A549 (cell line): ENCODE data around the gene NUP205. TPM values are rescaled to one million over a fixed set of nuclear protein-coding genes. Genes with fewer than 3 reads are reported as not detected.
"Not testable (repeated sequence)": the region's sequence is repeated elsewhere in the genome, so short reads cannot be mapped to it uniquely, and the experiment has no call there.

ENCODE experiments used
- ATAC-seq, 2 experiments: fragments of 200-7000 bp in 1 of 2; fragments of >200 bp in 1 of 2; cut with Nextera tagmentation in 1 of 2; cut with Tn5 transposase in 1 of 2; 3 replicates each; pipeline versions ENCODE4 v1.8.0 to v1.9.1; 2018 to 2020; ENCODE audit warnings: mild to moderate bottlenecking in 1 of 2, moderate library complexity in 1 of 2
- CTCF ChIA-PET: fragments of 300-600 bp; sonication (Branson Sonifier 250); formaldehyde crosslinking; extraction: SDS; loops from one replicate; lab custom pipeline; 2021; ENCODE audit warnings: antibody characterized with exemption, inconsistent platforms; lab: Yijun Ruan, JAX
- POLR2A ChIA-PET: fragments of 350-600 bp; formaldehyde crosslinking; extraction: SDS; loops from one replicate; lab custom pipeline; 2021; ENCODE audit warnings: antibody characterized with exemption, inconsistent platforms; lab: Yijun Ruan, JAX
- DNase-seq, 2 experiments: peaks; one replicate each; pipeline versions ENCODE4 v3.0.0 to v3.0.0-alpha.2; 2011 to 2016; ENCODE audit warnings: low read depth in 1 of 2, low spot score in 1 of 2
- FAIRE-seq: peaks from 2 replicates; lab custom pipeline; 2011; peaks lifted over from hg19 to GRCh38; lab: Jason Lieb, UNC
- H3K27ac ChIP-seq, 2 experiments: fragments of >200 bp; sonication (Bioruptor Twin); formaldehyde crosslinking; 3 replicates each; pipeline ENCODE4 v1.5.1; 2016 to 2017
- H3K4me1 ChIP-seq: fragments of >200 bp; sonication (Bioruptor Twin); formaldehyde crosslinking; 3 replicates; pipeline ENCODE4 v1.6.1; 2016
- H3K4me2 ChIP-seq: fragments of >200 bp; sonication (Bioruptor Twin); formaldehyde crosslinking; 3 replicates; pipeline ENCODE4 v1.6.1; 2016
- H3K4me3 ChIP-seq: fragments of >200 bp; sonication (Bioruptor Twin); formaldehyde crosslinking; 3 replicates; pipeline ENCODE4 v1.5.1; 2016
- H3K9me3 ChIP-seq: fragments of >200 bp; sonication (Bioruptor Twin); formaldehyde crosslinking; 3 replicates; pipeline ENCODE4 v1.6.1; 2016
- CEBPB ChIP-seq, 2 experiments: fragments of >200 bp in 1 of 2; sonication (Bioruptor Twin) in 1 of 2; formaldehyde crosslinking in 1 of 2; IDR thresholded peaks; 2 replicates each; pipeline ENCODE4 v1.6.1; 2012 to 2016
- CHD2 ChIP-seq: fragments of 150-350 bp; IDR thresholded peaks from 2 replicates; pipeline ENCODE4 v1.6.1; 2014; ENCODE audit warnings: low read length; ENCODE audit not compliant: partially characterized antibody
- FOXS1 ChIP-seq: fragments of 250-450 bp; sonication (Bioruptor Pico); IDR thresholded peaks from 2 replicates; pipeline ENCODE4 v1.5.0; 2020; ENCODE audit warnings: mild to moderate bottlenecking, moderate library complexity
- HDAC2 ChIP-seq: fragments of 200-600 bp; sonication (generic); IDR thresholded peaks from 2 replicates; pipeline ENCODE4 v1.6.1; 2016
- HEYL ChIP-seq: fragments of 250-450 bp; sonication (Bioruptor Pico); IDR thresholded peaks from 2 replicates; pipeline ENCODE4 v1.8.0; 2021; ENCODE audit warnings: mild to moderate bottlenecking, moderate library complexity
- RAD21 ChIP-seq, 2 experiments: fragments of >200 bp in 1 of 2; sonication (Bioruptor Twin) in 1 of 2; formaldehyde crosslinking in 1 of 2; IDR thresholded peaks in 1 of 2; conservative IDR thresholded peaks in 1 of 2; 2 replicates in 1 of 2; 3 replicates in 1 of 2; pipeline ENCODE4 v1.6.1; 2012 to 2018; ENCODE audit warnings: inconsistent platforms in 1 of 2
- RFX5 ChIP-seq: fragments of 450-650 bp; IDR thresholded peaks from 2 replicates; pipeline ENCODE4 v1.7.1; 2014; ENCODE audit warnings: antibody characterized with exemption, mild to moderate bottlenecking, moderate library complexity
- WGBS: methylation state at CpG from one replicate; pipeline ENCODE4 v1.1.6; 2017; ENCODE audit errors: missing lambda C conversion rate; 5-methylcytosine and 5-hydroxymethylcytosine counted together
- polyA plus RNA-seq, 4 experiments: library from polyadenylated mRNA; depleted of rRNA in 3 of 4; stranded (reverse); fragments of >200 nt; fragmentation: RNase III in 1 of 4; extraction: RNeasy Plus Mini Kit Qiagen cat#74134 plus additional on column Dnase treatment in 1 of 4; gene quantifications; 2 replicates in 3 of 4; 3 replicates in 1 of 4; pipeline ENCODE4 v1.2.3, GENCODE V29; 2011 to 2017
- TF ChIP-seq, protein P1 (sequence below): fragments of >200 bp; sonication (Bioruptor Twin); formaldehyde crosslinking; IDR thresholded peaks from 3 replicates; pipeline ENCODE4 v1.5.1; 2016
- TF ChIP-seq, protein P2 (sequence below): fragments of 450-650 bp; IDR thresholded peaks from 2 replicates; pipeline ENCODE4 v1.6.1; 2014; ENCODE audit warnings: antibody characterized with exemption
- TF ChIP-seq, protein P3 (sequence below): IDR thresholded peaks from 2 replicates; pipeline ENCODE4 v1.6.1; 2012
- TF ChIP-seq, protein P4 (sequence below): fragments of 200-600 bp; sonication (generic); IDR thresholded peaks from 2 replicates; pipeline ENCODE4 v1.6.1; 2016; ENCODE audit warnings: antibody characterized with exemption, mild to moderate bottlenecking, moderate library complexity

The NUP205 gene
- polyA plus RNA-seq, 2 of the 4 experiments (the other 2 are of a cell fraction), result 55.0 to 119 TPM

DNA sequence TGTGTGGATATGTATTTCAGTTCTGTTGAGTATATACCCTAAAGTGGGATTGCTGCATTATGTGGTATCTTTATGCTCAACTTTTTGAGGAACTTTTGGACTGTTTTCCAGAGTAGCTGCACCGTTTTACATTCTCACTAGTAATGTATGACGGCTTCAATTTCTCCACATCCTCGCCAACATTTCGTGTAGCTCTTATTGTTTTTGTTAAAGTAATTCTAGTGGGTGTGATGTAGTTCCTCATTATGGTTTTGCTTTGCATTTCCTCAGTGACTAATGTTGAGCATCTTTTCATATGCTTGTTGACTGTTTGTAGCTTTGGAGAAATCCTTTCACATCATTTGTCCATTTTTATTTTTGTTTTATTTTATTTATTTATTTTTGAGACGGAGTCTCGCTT lies 109.1 kb downstream of the NUP205 start:
- ChIA-PET CTCF (interaction anchor here (1.2 kb wide), 1 partner anchor 1925 kb away, joined by 3 read pairs; no protein-coding TSS in a partner anchor), POLR2A (no interaction called here)
- 95% methylated on average over 6 of the region's 6 CpGs for WGBS
- ATAC-seq (no peak), FAIRE-seq (no peak), DNase-seq (no peak)
- TF ChIP-seq, protein P1, sequence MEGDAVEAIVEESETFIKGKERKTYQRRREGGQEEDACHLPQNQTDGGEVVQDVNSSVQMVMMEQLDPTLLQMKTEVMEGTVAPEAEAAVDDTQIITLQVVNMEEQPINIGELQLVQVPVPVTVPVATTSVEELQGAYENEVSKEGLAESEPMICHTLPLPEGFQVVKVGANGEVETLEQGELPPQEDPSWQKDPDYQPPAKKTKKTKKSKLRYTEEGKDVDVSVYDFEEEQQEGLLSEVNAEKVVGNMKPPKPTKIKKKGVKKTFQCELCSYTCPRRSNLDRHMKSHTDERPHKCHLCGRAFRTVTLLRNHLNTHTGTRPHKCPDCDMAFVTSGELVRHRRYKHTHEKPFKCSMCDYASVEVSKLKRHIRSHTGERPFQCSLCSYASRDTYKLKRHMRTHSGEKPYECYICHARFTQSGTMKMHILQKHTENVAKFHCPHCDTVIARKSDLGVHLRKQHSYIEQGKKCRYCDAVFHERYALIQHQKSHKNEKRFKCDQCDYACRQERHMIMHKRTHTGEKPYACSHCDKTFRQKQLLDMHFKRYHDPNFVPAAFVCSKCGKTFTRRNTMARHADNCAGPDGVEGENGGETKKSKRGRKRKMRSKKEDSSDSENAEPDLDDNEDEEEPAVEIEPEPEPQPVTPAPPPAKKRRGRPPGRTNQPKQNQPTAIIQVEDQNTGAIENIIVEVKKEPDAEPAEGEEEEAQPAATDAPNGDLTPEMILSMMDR, result no peak
- TF ChIP-seq, protein P2, sequence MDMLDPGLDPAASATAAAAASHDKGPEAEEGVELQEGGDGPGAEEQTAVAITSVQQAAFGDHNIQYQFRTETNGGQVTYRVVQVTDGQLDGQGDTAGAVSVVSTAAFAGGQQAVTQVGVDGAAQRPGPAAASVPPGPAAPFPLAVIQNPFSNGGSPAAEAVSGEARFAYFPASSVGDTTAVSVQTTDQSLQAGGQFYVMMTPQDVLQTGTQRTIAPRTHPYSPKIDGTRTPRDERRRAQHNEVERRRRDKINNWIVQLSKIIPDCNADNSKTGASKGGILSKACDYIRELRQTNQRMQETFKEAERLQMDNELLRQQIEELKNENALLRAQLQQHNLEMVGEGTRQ, result no peak
- TF ChIP-seq, protein P3, sequence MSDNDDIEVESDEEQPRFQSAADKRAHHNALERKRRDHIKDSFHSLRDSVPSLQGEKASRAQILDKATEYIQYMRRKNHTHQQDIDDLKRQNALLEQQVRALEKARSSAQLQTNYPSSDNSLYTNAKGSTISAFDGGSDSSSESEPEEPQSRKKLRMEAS, result no peak
- TF ChIP-seq, protein P4, sequence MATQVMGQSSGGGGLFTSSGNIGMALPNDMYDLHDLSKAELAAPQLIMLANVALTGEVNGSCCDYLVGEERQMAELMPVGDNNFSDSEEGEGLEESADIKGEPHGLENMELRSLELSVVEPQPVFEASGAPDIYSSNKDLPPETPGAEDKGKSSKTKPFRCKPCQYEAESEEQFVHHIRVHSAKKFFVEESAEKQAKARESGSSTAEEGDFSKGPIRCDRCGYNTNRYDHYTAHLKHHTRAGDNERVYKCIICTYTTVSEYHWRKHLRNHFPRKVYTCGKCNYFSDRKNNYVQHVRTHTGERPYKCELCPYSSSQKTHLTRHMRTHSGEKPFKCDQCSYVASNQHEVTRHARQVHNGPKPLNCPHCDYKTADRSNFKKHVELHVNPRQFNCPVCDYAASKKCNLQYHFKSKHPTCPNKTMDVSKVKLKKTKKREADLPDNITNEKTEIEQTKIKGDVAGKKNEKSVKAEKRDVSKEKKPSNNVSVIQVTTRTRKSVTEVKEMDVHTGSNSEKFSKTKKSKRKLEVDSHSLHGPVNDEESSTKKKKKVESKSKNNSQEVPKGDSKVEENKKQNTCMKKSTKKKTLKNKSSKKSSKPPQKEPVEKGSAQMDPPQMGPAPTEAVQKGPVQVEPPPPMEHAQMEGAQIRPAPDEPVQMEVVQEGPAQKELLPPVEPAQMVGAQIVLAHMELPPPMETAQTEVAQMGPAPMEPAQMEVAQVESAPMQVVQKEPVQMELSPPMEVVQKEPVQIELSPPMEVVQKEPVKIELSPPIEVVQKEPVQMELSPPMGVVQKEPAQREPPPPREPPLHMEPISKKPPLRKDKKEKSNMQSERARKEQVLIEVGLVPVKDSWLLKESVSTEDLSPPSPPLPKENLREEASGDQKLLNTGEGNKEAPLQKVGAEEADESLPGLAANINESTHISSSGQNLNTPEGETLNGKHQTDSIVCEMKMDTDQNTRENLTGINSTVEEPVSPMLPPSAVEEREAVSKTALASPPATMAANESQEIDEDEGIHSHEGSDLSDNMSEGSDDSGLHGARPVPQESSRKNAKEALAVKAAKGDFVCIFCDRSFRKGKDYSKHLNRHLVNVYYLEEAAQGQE, result no peak
- TF ChIP-seq CHD2 (no peak), FOXS1 (no peak), CEBPB (IDR thresholded peaks at IDR 0.05) (no peak), HDAC2 (no peak), HEYL (CRISPR knock-in tag) (no peak), RFX5 (no peak), RAD21 (conservative IDR thresholded peaks at IDR 0.05 in 1 of 2, IDR thresholded peaks at IDR 0.05 in 1 of 2) (no peak)
- Histone ChIP-seq H3K4me3 (no peak overlapping the region), H3K27ac (no peak overlapping the region), H3K9me3 (no peaks in the 10 kb centered on the region), H3K4me2 (no peak overlapping the region), H3K4me1 (peaks cover 13% of the 10 kb centered on the region; the same call in 2 of the 3 replicates)

GRCh38 chr7:135667626-135668025 lies 109.9 kb downstream of the NUP205 start:
- DNase-seq, H3K4me2 ChIP-seq, POLR2A ChIA-PET, FAIRE-seq, H3K9me3 ChIP-seq, H3K27ac ChIP-seq, H3K4me3 ChIP-seq, ATAC-seq: not testable (repeated sequence)
- CTCF ChIA-PET, result interaction anchor here (1.3 kb wide), 1 partner anchor 22 kb away, joined by 3 read pairs; no protein-coding TSS in a partner anchor
- peaks cover 16% of the 10 kb centered on the region; the same call in 2 of the 3 replicates for H3K4me1 ChIP-seq
- WGBS, result 93% methylated on average over 1 of the region's 1 CpG

DNA sequence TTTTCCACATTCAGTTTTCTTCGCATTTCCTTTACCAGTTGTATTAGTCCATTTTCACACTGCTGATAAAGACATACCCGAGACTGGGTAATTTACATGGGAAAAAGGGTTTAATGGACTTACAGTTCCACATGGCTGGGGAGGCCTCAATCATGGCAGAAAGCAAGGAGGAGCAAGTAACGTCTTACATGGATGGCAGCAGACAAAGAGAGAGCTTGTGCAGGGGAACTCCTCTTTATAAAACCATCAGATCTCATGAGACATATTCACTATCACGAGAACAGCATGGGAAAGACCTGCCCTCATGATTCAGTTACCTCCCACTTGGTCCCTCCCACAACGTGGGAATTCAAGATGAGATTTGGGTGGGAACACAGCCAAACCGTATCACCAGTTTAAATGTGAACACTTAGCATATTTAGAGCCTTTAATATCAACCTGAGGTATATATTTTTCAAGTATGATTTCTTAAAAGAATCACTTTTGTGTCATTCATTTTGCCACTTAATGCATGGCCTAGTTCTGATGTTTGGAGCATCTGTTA lies 111.2 kb downstream of the NUP205 start:
- H3K27ac ChIP-seq, H3K4me2 ChIP-seq, FAIRE-seq, POLR2A ChIA-PET, H3K4me3 ChIP-seq, H3K9me3 ChIP-seq, ATAC-seq, DNase-seq: not testable (repeated sequence)
- H3K4me1 ChIP-seq, result peaks cover 10% of the 10 kb centered on the region; the same call in 2 of the 3 replicates
- CTCF ChIA-PET, result interaction anchor here (0.6 to 1.3 kb wide), 2 partner anchors 24 to 959 kb away, joined by 3 to 4 read pairs; no protein-coding TSS in a partner anchor
- WGBS, result 57% methylated on average over 6 of the region's 6 CpGs
